ENCODE measurements around the gene ZNF516.

Gene ZNF516

GRCh38 chr18:76365561-76365960, 129.5 kb downstream of the ZNF516 start:
- no peak overlapping the region for H3K27ac ChIP-seq
- H3K36me3 ChIP-seq: peaks cover 95% of the 10 kb centered on the region
- peaks cover 0 to 4% of the 10 kb centered on the region in 2 experiments for H3K4me1 ChIP-seq (ENCODE audit: control insufficient read depth in 1 of 2, insufficient read depth in 1 of 2, low read depth in 1 of 2, low read length in 1 of 2)
- H3K4me3 ChIP-seq (ENCODE audit: low read depth in 1 of 2, low read length in 1 of 2): no peak overlapping the region
- H3K27me3 ChIP-seq: no peaks in the 10 kb centered on the region
- H3K9me3 ChIP-seq: peaks cover 4% of the 10 kb centered on the region
- no peak for TF ChIP-seq CTCF (IDR thresholded peaks at IDR 0.05)

- Histone ChIP-seq H3K27me3 (no peaks in the 10 kb centered on the region), H3K9me3 (peaks cover 4% of the 10 kb centered on the region), H3K4me1 (ENCODE audit: control insufficient read depth in 1 of 2, insufficient read depth in 1 of 2, low read depth in 1 of 2, low read length in 1 of 2) (peaks cover 0 to 4% of the 10 kb centered on the region in 2 experiments), H3K4me3 (ENCODE audit: low read depth in 1 of 2, low read length in 1 of 2) (no peak overlapping the region), H3K36me3 (peaks cover 94% of the 10 kb centered on the region), H3K27ac (peak overlapping the region; percentile 4)
- TF ChIP-seq CTCF (IDR thresholded peaks at IDR 0.05): no peak
These were observed 130.5 kb downstream of the ZNF516 start for GRCh38 chr18:76364282-76365259.

GRCh38 chr18:76363436-76364120, 131.5 kb downstream of the ZNF516 start:
- Histone ChIP-seq H3K9me3 (peaks cover 4% of the 10 kb centered on the region), H3K4me1 (ENCODE audit: control insufficient read depth in 1 of 2, insufficient read depth in 1 of 2, low read depth in 1 of 2, low read length in 1 of 2) (no peaks in the 10 kb centered on the region), H3K27ac (peak overlapping the region; percentile 4), H3K27me3 (no peaks in the 10 kb centered on the region), H3K36me3 (peaks cover 94% of the 10 kb centered on the region), H3K4me3 (ENCODE audit: low read depth in 1 of 2, low read length in 1 of 2) (no peak overlapping the region)
- no peak for TF ChIP-seq CTCF (IDR thresholded peaks at IDR 0.05)

GRCh38 chr18:76362676-76363075, 132.4 kb downstream of the ZNF516 start:
- H3K4me3 ChIP-seq (ENCODE audit: low read depth in 1 of 2, low read length in 1 of 2): no peak overlapping the region
- H3K27ac ChIP-seq: no peak overlapping the region
- H3K36me3 ChIP-seq: peaks cover 95% of the 10 kb centered on the region

GRCh38 chr18:76361219-76361618, 133.8 kb downstream of the ZNF516 start:
- H3K4me3 ChIP-seq (ENCODE audit: low read depth in 1 of 2, low read length in 1 of 2): no peak overlapping the region
- no peak for TF ChIP-seq CTCF (IDR thresholded peaks at IDR 0.05)
- H3K27me3 ChIP-seq: no peaks in the 10 kb centered on the region
- peaks cover 95% of the 10 kb centered on the region for H3K36me3 ChIP-seq
- H3K9me3 ChIP-seq: peaks cover 4% of the 10 kb centered on the region
- H3K27ac ChIP-seq: no peak overlapping the region
- no peaks in the 10 kb centered on the region for H3K4me1 ChIP-seq (ENCODE audit: control insufficient read depth in 1 of 2, insufficient read depth in 1 of 2, low read depth in 1 of 2, low read length in 1 of 2)

More at GRCh38 chr18:76362676-76363075, 132.4 kb downstream of the ZNF516 start:
- TF ChIP-seq CTCF (IDR thresholded peaks at IDR 0.05): no peak
- peaks cover 4% of the 10 kb centered on the region for H3K9me3 ChIP-seq
- H3K27me3 ChIP-seq: no peaks in the 10 kb centered on the region
- no peaks in the 10 kb centered on the region for H3K4me1 ChIP-seq (ENCODE audit: control insufficient read depth in 1 of 2, insufficient read depth in 1 of 2, low read depth in 1 of 2, low read length in 1 of 2)

Data from neutrophil (primary cell).